Skin of body (tissue), 2 donors: ENCODE measurements around the gene ITIH5. TPM values are rescaled to one million over a fixed set of nuclear protein-coding genes. Genes with fewer than 3 reads are reported as not detected.

Experiments
- DNase-seq: peaks from one replicate; lab custom pipeline; 2025; lab: John Stamatoyannopoulos, UW
- total RNA-seq: library from RNA; depleted of rRNA; stranded (reverse); fragments of >200 nt; gene quantifications from one replicate; pipeline ENCODE4 v1.2.3, GENCODE V29; 2014

The ITIH5 gene
- total RNA-seq, 1 donor from 2014 or later: 28.4 TPM

- peak; percentile 40 for DNase-seq
Measured at GRCh38 chr10:7634142-7634894, 32.4 kb downstream of the ITIH5 start.

- DNase-seq: no peak
Measured at GRCh38 chr10:7626283-7626682, 40.5 kb downstream of the ITIH5 start.

GRCh38 chr10:7625836-7626235 is 40.9 kb downstream of the ITIH5 start:
- peak; percentile 15 for DNase-seq

- DNase-seq: no peak
Measured at GRCh38 chr10:7625009-7625408, 41.8 kb downstream of the ITIH5 start.

- DNase-seq: no peak
Measured at GRCh38 chr10:7622969-7623368, 43.8 kb downstream of the ITIH5 start.

- DNase-seq: peak; percentile 22
Measured at GRCh38 chr10:7618461-7618860, 48.3 kb downstream of the ITIH5 start.

GRCh38 chr10:7611909-7612308 is 54.9 kb downstream of the ITIH5 start:
- DNase-seq: no peak

GRCh38 chr10:7610651-7611389 is 55.9 kb downstream of the ITIH5 start:
- DNase-seq: peak; percentile 95

- DNase-seq: no peak
Measured at GRCh38 chr10:7610026-7610425, 56.7 kb downstream of the ITIH5 start.

GRCh38 chr10:7609556-7609955 is 57.2 kb downstream of the ITIH5 start:
- no peak for DNase-seq

- no peak for DNase-seq
Measured at GRCh38 chr10:7608001-7608400, 58.8 kb downstream of the ITIH5 start.

GRCh38 chr10:7606951-7607404 is 59.8 kb downstream of the ITIH5 start:
- DNase-seq: no peak

- peak; percentile 24 for DNase-seq
Measured at GRCh38 chr10:7605565-7606295, 61.0 kb downstream of the ITIH5 start.

GRCh38 chr10:7601023-7601656 is 65.6 kb downstream of the ITIH5 start:
- DNase-seq: no peak

- DNase-seq: no peak
Measured at GRCh38 chr10:7598771-7599170, 68.0 kb downstream of the ITIH5 start.

- peak; percentile 15 for DNase-seq
Measured at GRCh38 chr10:7596356-7596755, 70.4 kb downstream of the ITIH5 start.

GRCh38 chr10:7593905-7594304 is 72.9 kb downstream of the ITIH5 start:
- no peak for DNase-seq

GRCh38 chr10:7593063-7593462 is 73.7 kb downstream of the ITIH5 start:
- no peak for DNase-seq

GRCh38 chr10:7592627-7593026 is 74.1 kb downstream of the ITIH5 start:
- DNase-seq: no peak

- no peak for DNase-seq
Measured at GRCh38 chr10:7590271-7590670, 76.5 kb downstream of the ITIH5 start.

- DNase-seq: no peak
Measured at GRCh38 chr10:7589748-7590147, 77.0 kb downstream of the ITIH5 start.

- no peak for DNase-seq
Measured at GRCh38 chr10:7587865-7588188, 78.9 kb downstream of the ITIH5 start.
